Erythroblast (primary cell): Measurements from ENCODE around the gene TMEM181.

Experiments
- GATA1 ChIP-seq: IDR thresholded peaks from 2 replicates; pipeline ENCODE4 v1.6.1; 2011; ENCODE audit warnings: low read depth, mild to moderate bottlenecking, control low read depth, low read length, moderate library complexity
- POLR2A ChIP-seq: IDR thresholded peaks from 2 replicates; pipeline ENCODE4 v1.6.1; 2011; ENCODE audit warnings: mild to moderate bottlenecking, low read length

DNA sequence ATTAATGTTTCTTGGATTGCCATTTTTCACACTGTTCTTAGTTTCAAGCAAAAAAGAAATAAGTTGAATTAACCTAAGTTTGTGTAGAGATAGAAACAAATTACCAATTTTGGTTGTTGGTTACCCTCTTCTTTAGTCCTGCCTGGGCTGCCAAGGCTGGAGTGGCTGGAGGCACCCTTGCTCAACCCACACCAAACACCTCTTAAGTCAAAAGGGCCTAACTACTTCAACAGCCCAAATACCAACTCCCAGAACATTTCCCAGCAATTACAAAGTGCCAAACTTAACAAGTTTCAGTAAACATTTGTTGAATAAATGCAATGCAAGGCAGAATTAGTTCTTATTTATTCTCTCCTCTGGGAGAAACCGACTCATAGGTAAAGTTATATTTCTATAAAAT, 38.1 kb upstream of the TMEM181 start:
- no peak for TF ChIP-seq POLR2A
- no peak for TF ChIP-seq GATA1
